Measurements from ENCODE around the gene LRRFIP2. TPM values are rescaled to one million over a fixed set of nuclear protein-coding genes. Genes with fewer than 3 reads are reported as not detected.

Gene LRRFIP2
- total and polyA plus RNA-seq, 2 donors from 2014 or later, result 26.1 to 61.4 TPM

- Histone ChIP-seq H3K9me3 (ENCODE audit: control insufficient read depth in 2 of 3, insufficient read depth in 1 of 3, low read length in 3 of 3) (no peaks in the 10 kb centered on the region), H3K4me3 (ENCODE audit: low read length in 3 of 3) (peak overlapping the region in 1 of 3 donors; percentile 10), H3K27ac (ENCODE audit: low read depth in 2 of 2, low read length in 2 of 2) (no peak overlapping the region), H3K9ac (ENCODE audit: low read length in 3 of 3) (peak overlapping the region in 1 of 3 donors; percentile 95), H3K27me3 (ENCODE audit: control insufficient read depth, insufficient read depth, low read length) (no peaks in the 10 kb centered on the region), H3K36me3 (ENCODE audit: control insufficient read depth in 2 of 3, insufficient read depth in 3 of 3, low read length in 3 of 3) (no peaks in the 10 kb centered on the region), H3K4me1 (ENCODE audit: control insufficient read depth in 2 of 3, insufficient read depth in 2 of 3, low read depth in 1 of 3, low read length in 3 of 3) (peaks cover 0 to 18% (median 15%) of the 10 kb centered on the region in 3 donors)
- intact Hi-C loops (cut with DNase I), result no loop called here
- no peak for TF ChIP-seq CTCF (IDR thresholded peaks at IDR 0.05; ENCODE audit: borderline replicate concordance, extremely low read depth, insufficient read depth)
- DNase-seq (no peak), FAIRE-seq (no peak)
Measured at GRCh38 chr3:37173806-37174205, 576 bp downstream of the LRRFIP2 start.

- H3K27ac ChIP-seq (ENCODE audit: low read depth in 2 of 2, low read length in 2 of 2), result no peak overlapping the region
- TF ChIP-seq CTCF (IDR thresholded peaks at IDR 0.05; ENCODE audit: borderline replicate concordance, extremely low read depth, insufficient read depth), result no peak
- no peak overlapping the region for H3K4me3 ChIP-seq (ENCODE audit: low read length in 3 of 3)
- H3K36me3 ChIP-seq (ENCODE audit: control insufficient read depth in 2 of 3, insufficient read depth in 3 of 3, low read length in 3 of 3), result no peaks in the 10 kb centered on the region
- no peak for DNase-seq
- FAIRE-seq, result no peak
- no peak overlapping the region for H3K9ac ChIP-seq (ENCODE audit: low read length in 3 of 3)
- intact Hi-C loops (cut with DNase I), result no loop called here
- H3K9me3 ChIP-seq (ENCODE audit: control insufficient read depth in 2 of 3, insufficient read depth in 1 of 3, low read length in 3 of 3), result no peaks in the 10 kb centered on the region
- peaks cover 0 to 15% (median 7%) of the 10 kb centered on the region in 3 donors for H3K4me1 ChIP-seq (ENCODE audit: control insufficient read depth in 2 of 3, insufficient read depth in 2 of 3, low read depth in 1 of 3, low read length in 3 of 3)
- no peaks in the 10 kb centered on the region for H3K27me3 ChIP-seq (ENCODE audit: control insufficient read depth, insufficient read depth, low read length)
Measured at GRCh38 chr3:37171144-37171543, 3.2 kb downstream of the LRRFIP2 start.

DNA sequence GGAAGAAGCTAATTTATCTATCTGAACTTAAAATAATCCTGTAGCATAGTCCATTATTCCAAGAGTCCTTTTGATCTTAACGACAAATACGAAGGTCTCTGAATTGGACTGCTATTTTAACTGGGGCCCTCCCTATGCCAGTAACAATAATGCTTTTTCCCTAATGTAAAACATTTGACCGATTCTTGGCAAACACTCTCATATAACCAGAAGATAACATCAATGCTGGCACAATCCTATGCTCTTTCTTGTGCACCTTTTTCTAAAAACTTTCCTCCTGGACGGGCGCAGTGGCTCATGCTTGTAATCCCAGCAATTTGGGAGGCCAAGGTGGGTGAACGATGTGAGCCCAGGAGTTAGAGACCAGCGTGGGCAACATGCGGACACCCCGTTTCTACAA, 3.9 kb downstream of the LRRFIP2 start:
- H3K9ac ChIP-seq (ENCODE audit: low read length in 3 of 3), result no peak overlapping the region
- H3K27ac ChIP-seq (ENCODE audit: low read depth in 2 of 2, low read length in 2 of 2), result peak overlapping the region; percentile 20 to 26
- intact Hi-C loops (cut with DNase I), result no loop called here
- peaks cover 0 to 15% (median 7%) of the 10 kb centered on the region in 3 donors for H3K4me1 ChIP-seq (ENCODE audit: control insufficient read depth in 2 of 3, insufficient read depth in 2 of 3, low read depth in 1 of 3, low read length in 3 of 3)
- no peaks in the 10 kb centered on the region for H3K9me3 ChIP-seq (ENCODE audit: control insufficient read depth in 2 of 3, insufficient read depth in 1 of 3, low read length in 3 of 3)
- no peaks in the 10 kb centered on the region for H3K36me3 ChIP-seq (ENCODE audit: control insufficient read depth in 2 of 3, insufficient read depth in 3 of 3, low read length in 3 of 3)
- DNase-seq (no peak), FAIRE-seq (no peak)
- H3K4me3 ChIP-seq (ENCODE audit: low read length in 3 of 3), result no peak overlapping the region
- H3K27me3 ChIP-seq (ENCODE audit: control insufficient read depth, insufficient read depth, low read length), result no peaks in the 10 kb centered on the region
- TF ChIP-seq CTCF (IDR thresholded peaks at IDR 0.05; ENCODE audit: borderline replicate concordance, extremely low read depth, insufficient read depth), result no peak

GRCh38 chr3:37170060-37170459, 4.3 kb downstream of the LRRFIP2 start:
- intact Hi-C loops (cut with DNase I), result no loop called here
- no peak overlapping the region for H3K9ac ChIP-seq (ENCODE audit: low read length in 3 of 3)
- no peaks in the 10 kb centered on the region for H3K27me3 ChIP-seq (ENCODE audit: control insufficient read depth, insufficient read depth, low read length)
- DNase-seq (peak in 1 of 5 donors; percentile 18), FAIRE-seq (no peak)
- H3K36me3 ChIP-seq (ENCODE audit: control insufficient read depth in 2 of 3, insufficient read depth in 3 of 3, low read length in 3 of 3), result no peaks in the 10 kb centered on the region
- peaks cover 0 to 15% (median 7%) of the 10 kb centered on the region in 3 donors for H3K4me1 ChIP-seq (ENCODE audit: control insufficient read depth in 2 of 3, insufficient read depth in 2 of 3, low read depth in 1 of 3, low read length in 3 of 3)
- H3K4me3 ChIP-seq (ENCODE audit: low read length in 3 of 3), result no peak overlapping the region
- H3K27ac ChIP-seq (ENCODE audit: low read depth in 2 of 2, low read length in 2 of 2), result peak overlapping the region in 1 of 2 donors; percentile 20
- no peak for TF ChIP-seq CTCF (IDR thresholded peaks at IDR 0.05; ENCODE audit: borderline replicate concordance, extremely low read depth, insufficient read depth)
- no peaks in the 10 kb centered on the region for H3K9me3 ChIP-seq (ENCODE audit: control insufficient read depth in 2 of 3, insufficient read depth in 1 of 3, low read length in 3 of 3)
